Osteoblast (primary cell): ENCODE results near the gene PLXND1. TPM values are rescaled to one million over a fixed set of nuclear protein-coding genes. Genes with fewer than 3 reads are reported as not detected.

Experiments
- DNase-seq: peaks from one replicate; pipeline ENCODE4 v3.0.0; 2011; ENCODE audit warnings: low spot score, mixed read lengths; ENCODE audit not compliant: insufficient read length; ENCODE audit errors: missing footprints
- H2AFZ ChIP-seq: 2 replicates; pipeline ENCODE4 v1.6.0; 2011; ENCODE audit warnings: mild to moderate bottlenecking, low read length
- H3K27ac ChIP-seq: 2 replicates; pipeline ENCODE4 v1.5.1; 2011; ENCODE audit warnings: mild to moderate bottlenecking, low read depth, low read length, moderate library complexity
- H3K27me3 ChIP-seq: 2 replicates; pipeline ENCODE4 v1.6.0; 2012; ENCODE audit warnings: mild to moderate bottlenecking, control low read depth, inconsistent platforms, low read length, moderate library complexity; ENCODE audit not compliant: insufficient read depth
- H3K36me3 ChIP-seq: 2 replicates; pipeline ENCODE4 v1.5.1; 2011; ENCODE audit warnings: mild to moderate bottlenecking, low read length, control low read depth, moderate library complexity; ENCODE audit not compliant: insufficient read depth
- H3K4me1 ChIP-seq: 2 replicates; pipeline ENCODE4 v1.5.1; 2011; ENCODE audit warnings: mild to moderate bottlenecking, low read length, control low read depth, moderate library complexity; ENCODE audit not compliant: insufficient read depth
- H3K4me2 ChIP-seq: 2 replicates; pipeline ENCODE4 v1.6.0; 2011; ENCODE audit warnings: mild to moderate bottlenecking, low read length; ENCODE audit not compliant: insufficient read depth
- H3K4me3 ChIP-seq: fragments of 200-600 bp; sonication (generic); 3 replicates; pipeline ENCODE4 v1.5.1; 2012; ENCODE audit warnings: mild to moderate bottlenecking, low read length, inconsistent platforms; ENCODE audit not compliant: insufficient read depth
- H3K79me2 ChIP-seq: 2 replicates; pipeline ENCODE4 v1.6.0; 2012; ENCODE audit warnings: mild to moderate bottlenecking, low read length, control low read depth, inconsistent platforms; ENCODE audit not compliant: insufficient read depth
- H3K9me3 ChIP-seq: 2 replicates; pipeline ENCODE4 v1.5.1; 2011; ENCODE audit warnings: low read depth, low read length, control low read depth
- H4K20me1 ChIP-seq: 2 replicates; pipeline ENCODE4 v1.6.0; 2012; ENCODE audit warnings: mild to moderate bottlenecking, low read length, control low read depth; ENCODE audit not compliant: insufficient read depth
- total RNA-seq: library from RNA; depleted of rRNA; stranded (reverse); fragments of >200 nt; gene quantifications from 2 replicates; pipeline ENCODE4 v1.2.3, GENCODE V29; 2012
- TF ChIP-seq, protein P1 (sequence below): IDR thresholded peaks from 2 replicates; pipeline ENCODE4 v1.5.1; 2011; ENCODE audit warnings: mild to moderate bottlenecking, low read depth, low read length, moderate library complexity; ENCODE audit errors: extremely low read depth

PLXND1 gene
- total RNA-seq, 1 donor = 134 TPM

DNA sequence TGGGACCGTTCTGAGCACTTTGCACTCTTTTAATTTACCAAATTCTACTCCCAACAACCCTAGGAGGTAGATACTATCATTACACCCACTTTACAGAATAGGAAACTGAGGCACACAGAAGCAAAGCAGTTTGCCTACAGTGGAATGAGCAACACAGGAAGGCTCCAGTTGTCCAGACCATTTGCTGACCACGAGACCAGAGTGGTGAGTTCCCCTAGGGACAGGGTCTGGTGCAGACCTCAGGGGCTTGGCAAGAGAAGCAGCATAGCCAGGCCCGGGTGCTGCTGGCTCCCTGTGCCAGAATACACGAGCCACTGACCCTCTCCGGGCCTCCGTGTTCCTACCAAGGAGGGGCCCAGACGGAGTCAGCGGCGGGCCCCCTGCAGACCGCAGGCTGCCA lies 26.5 kb downstream of the PLXND1 start:
- Histone ChIP-seq H3K79me2 (peaks cover 4% of the 10 kb centered on the region), H2AFZ (no peak overlapping the region), H3K27me3 (no peaks in the 10 kb centered on the region), H3K4me1 (no peaks in the 10 kb centered on the region), H3K36me3 (peaks cover 72% of the 10 kb centered on the region), H3K4me2 (no peak overlapping the region), H4K20me1 (peaks cover 19% of the 10 kb centered on the region), H3K9me3 (no peaks in the 10 kb centered on the region), H3K4me3 (no peak overlapping the region), H3K27ac (no peak overlapping the region)
- TF ChIP-seq, protein P1, sequence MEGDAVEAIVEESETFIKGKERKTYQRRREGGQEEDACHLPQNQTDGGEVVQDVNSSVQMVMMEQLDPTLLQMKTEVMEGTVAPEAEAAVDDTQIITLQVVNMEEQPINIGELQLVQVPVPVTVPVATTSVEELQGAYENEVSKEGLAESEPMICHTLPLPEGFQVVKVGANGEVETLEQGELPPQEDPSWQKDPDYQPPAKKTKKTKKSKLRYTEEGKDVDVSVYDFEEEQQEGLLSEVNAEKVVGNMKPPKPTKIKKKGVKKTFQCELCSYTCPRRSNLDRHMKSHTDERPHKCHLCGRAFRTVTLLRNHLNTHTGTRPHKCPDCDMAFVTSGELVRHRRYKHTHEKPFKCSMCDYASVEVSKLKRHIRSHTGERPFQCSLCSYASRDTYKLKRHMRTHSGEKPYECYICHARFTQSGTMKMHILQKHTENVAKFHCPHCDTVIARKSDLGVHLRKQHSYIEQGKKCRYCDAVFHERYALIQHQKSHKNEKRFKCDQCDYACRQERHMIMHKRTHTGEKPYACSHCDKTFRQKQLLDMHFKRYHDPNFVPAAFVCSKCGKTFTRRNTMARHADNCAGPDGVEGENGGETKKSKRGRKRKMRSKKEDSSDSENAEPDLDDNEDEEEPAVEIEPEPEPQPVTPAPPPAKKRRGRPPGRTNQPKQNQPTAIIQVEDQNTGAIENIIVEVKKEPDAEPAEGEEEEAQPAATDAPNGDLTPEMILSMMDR = no peak
- DNase-seq = no peak

DNA sequence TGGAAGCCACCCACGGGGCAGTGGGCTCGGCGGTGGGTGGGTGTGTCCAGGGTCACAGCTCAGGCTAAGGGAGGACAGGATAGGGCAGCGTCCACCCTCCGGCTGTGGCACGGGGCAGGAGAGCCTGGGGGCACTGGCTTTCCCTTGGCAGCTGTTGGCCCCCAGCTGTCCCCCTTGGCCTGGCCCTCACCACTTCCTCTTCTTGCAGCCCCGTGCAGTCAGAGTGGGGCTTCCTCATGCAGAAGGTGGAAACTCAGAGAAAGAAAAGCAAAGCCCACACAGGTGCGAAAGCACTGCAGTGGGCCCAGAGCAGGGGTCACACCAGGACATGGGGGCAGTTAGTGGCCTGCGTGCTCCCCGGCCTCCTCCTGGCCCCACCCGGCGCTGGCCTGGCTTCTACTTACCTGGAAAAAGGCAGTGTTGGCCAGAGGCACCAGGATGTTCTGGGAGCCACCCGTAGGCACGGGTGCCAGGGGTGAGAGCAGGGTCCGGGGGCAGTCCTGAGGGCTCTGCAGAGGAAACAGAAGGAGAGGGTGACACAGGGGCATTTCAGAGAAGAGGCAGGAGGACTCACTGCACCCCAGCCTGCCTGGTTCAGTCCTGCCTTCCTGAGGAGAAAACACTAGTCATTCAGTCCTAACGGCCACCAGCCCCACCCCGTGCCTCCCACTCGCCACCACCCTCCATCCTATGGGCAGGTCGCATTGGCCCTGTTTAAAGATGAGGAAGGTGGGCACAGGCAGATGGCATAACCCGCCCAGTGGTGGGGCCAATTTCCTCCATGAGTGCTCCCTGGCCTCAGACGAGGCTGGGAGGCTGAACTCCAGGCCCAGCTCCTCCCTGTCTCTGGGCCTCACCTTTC lies 28.3 kb downstream of the PLXND1 start:
- Histone ChIP-seq H3K27me3 (no peaks in the 10 kb centered on the region), H3K4me1 (no peaks in the 10 kb centered on the region), H3K4me3 (no peak overlapping the region), H3K36me3 (peaks cover 68% of the 10 kb centered on the region), H3K27ac (no peak overlapping the region), H2AFZ (no peak overlapping the region), H3K9me3 (no peaks in the 10 kb centered on the region), H3K4me2 (no peak overlapping the region), H4K20me1 (peaks cover 8% of the 10 kb centered on the region), H3K79me2 (peaks cover 2% of the 10 kb centered on the region)
- DNase-seq = no peak
- TF ChIP-seq, protein P1 = no peak

DNA sequence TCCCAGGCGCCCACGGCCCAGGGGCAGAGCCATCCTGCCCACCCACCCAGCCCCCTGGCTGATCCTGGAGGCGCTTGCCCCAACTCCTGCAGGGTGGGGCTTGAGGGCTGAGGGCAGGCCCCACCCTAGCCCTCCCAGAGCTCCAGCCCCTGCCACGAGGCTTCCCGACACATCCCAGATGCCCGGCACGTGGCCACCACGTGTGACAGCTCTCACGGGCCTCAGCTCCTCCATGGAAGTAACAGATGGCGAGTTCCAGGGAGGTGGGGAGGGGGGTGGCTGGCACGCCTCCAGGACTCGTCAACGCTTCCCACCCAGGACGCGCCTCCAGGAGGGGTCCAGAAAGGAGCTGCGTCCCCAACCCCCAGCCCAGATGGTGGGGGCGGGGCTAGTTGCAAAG lies 29.1 kb downstream of the PLXND1 start:
- Histone ChIP-seq H3K36me3 (peaks cover 68% of the 10 kb centered on the region), H3K27ac (no peak overlapping the region), H4K20me1 (peaks cover 8% of the 10 kb centered on the region), H3K4me2 (no peak overlapping the region), H3K9me3 (no peaks in the 10 kb centered on the region), H3K4me3 (no peak overlapping the region), H2AFZ (no peak overlapping the region), H3K27me3 (no peaks in the 10 kb centered on the region), H3K79me2 (peaks cover 2% of the 10 kb centered on the region), H3K4me1 (no peaks in the 10 kb centered on the region)
- no peak for DNase-seq
- TF ChIP-seq, protein P1 = no peak

DNA sequence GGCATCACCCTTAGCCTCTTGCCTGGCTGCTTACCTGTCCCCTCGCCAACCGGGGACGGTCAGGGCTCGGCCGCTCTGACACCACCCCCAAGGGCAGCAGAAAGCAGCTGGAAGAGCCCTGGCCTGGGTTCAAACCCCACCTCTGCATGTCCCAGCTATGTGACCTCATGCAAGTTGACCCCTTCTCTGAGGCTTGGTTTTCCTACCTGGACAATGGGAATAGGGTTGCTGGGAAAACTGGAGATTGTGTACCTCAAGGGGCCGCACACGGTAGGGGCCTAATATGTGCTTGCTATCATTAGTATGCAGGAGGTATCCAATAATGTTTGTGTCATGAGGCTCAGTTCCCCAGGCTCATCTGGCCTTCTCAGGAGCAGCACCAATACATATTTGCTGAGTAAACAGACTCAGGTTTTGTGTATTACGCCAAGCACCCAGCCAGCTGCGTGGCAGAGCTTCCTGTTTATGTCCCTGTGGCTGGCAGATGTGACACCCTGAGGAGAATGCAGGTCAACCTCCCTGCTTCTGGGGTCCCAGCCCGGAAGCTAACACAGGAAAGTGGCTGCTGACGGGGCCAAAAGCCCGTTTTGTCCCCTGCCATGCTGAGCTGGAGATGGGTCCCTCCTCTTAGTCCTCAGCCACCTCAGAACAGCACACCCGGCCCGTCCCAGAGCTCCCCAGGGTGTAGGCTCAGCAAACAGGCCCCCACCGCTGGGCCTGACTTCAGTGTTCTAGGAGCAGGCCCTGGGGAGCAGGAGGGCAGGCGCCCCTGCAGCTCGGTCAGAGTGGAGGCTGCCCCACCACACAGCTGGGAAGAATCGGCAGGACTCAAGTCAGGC lies 29.7 kb downstream of the PLXND1 start:
- Histone ChIP-seq H3K4me1 (no peaks in the 10 kb centered on the region), H3K27ac (no peak overlapping the region), H3K4me3 (no peak overlapping the region), H3K79me2 (peaks cover 2% of the 10 kb centered on the region), H3K4me2 (no peak overlapping the region), H3K9me3 (no peaks in the 10 kb centered on the region), H4K20me1 (peaks cover 8% of the 10 kb centered on the region), H3K27me3 (no peaks in the 10 kb centered on the region), H3K36me3 (peaks cover 71% of the 10 kb centered on the region), H2AFZ (no peak overlapping the region)
- peak; percentile 84 for DNase-seq
- TF ChIP-seq, protein P1 = no peak
